H1 (cell line): ENCODE data around the gene BBS2. TPM values are rescaled to one million over a fixed set of nuclear protein-coding genes. Genes with fewer than 3 reads are reported as not detected.

Experiments used
- CEBPB ChIP-seq: IDR thresholded peaks from 2 replicates; pipeline ENCODE4 v1.6.1; 2012; ENCODE audit warnings: low read depth, low read length
- polyA plus RNA-seq, 7 experiments: library from polyadenylated mRNA; depleted of rRNA in 3 of 7; stranded (reverse) in 5 of 7; unstranded in 2 of 7; fragments of >200 nt in 5 of 7; fragments of 200-250 nt in 2 of 7; gene quantifications; 1 replicate in 5 of 7; 2 replicates in 1 of 7; 4 replicates in 1 of 7; pipeline versions ENCODE4 v1.2.1 to v1.2.3, GENCODE V29; 2011 to 2013; ENCODE audit warnings: missing spikeins in 2 of 7, mixed read lengths in 2 of 7
- total RNA-seq: library from RNA; stranded (reverse); fragmentation: NEBNext Ultra II Directional; extraction: Animal tissue kit (Norgen Biotek cat#: 25700); gene quantifications from 2 replicates; pipeline ENCODE4 v1.2.1, GENCODE V29; 2021

The BBS2 gene
- total and polyA plus RNA-seq, 2 of the 8 experiments (the other 6 are each of a cell fraction or from before 2014, with no cell fraction given) = 12.3 to 15.1 TPM

DNA sequence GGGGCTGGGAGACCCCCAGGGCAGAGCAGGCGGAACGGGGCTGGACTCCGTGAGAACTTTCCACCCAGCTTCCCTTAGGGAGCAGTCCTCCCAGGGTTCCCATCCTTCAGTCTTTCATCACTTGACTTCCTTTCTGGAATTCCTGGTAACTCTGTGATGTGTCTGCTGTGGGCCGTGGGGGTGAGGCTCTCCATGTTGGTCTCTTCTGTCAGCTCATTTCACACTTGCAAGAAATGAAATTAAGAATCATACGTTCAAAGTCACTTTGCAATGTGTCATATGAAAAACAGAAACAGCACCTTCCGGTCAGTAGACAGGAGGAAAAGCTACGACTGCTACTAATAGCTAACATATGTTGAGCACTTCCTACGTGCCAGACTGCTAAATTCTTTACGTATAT lies 5.4 kb upstream of the BBS2 start (continued):
- TF ChIP-seq CEBPB = no peak
